Prostate gland (tissue), 2 donors: ENCODE results near the gene FAM89B. TPM values are rescaled to one million over a fixed set of nuclear protein-coding genes. Genes with fewer than 3 reads are reported as not detected.

Experiments
- DNase-seq: peaks from one replicate; pipeline ENCODE4 v3.0.0-alpha.2; 2019; ENCODE audit warnings: low spot score
- H3K27ac ChIP-seq, 2 donors: fragments of 200-600 bp; sonication (generic); 2 replicates each; pipeline ENCODE4 v1.5.1; 2017 to 2019
- H3K27me3 ChIP-seq: fragments of 200-600 bp; sonication (generic); replicated peaks from 2 replicates; pipeline ENCODE4 v1.5.1; 2019; ENCODE audit not compliant: insufficient read depth
- H3K36me3 ChIP-seq, 2 donors: fragments of 200-600 bp; sonication (generic); 1 replicate in 1 of 2; 2 replicates in 1 of 2; pipeline versions ENCODE4 v1.5.1 to v1.8.1; 2017 to 2019
- H3K4me1 ChIP-seq: fragments of 200-600 bp; sonication (generic); replicated peaks from 2 replicates; pipeline ENCODE4 v1.5.1; 2019
- H3K4me3 ChIP-seq, 2 donors: fragments of 200-600 bp; sonication (generic); 2 replicates each; pipeline ENCODE4 v1.5.1; 2017 to 2019
- H3K9me3 ChIP-seq: fragments of 200-600 bp; sonication (generic); 2 replicates; pipeline ENCODE4 v1.5.1; 2017
- CTCF ChIP-seq, 4 experiments: fragments of 200-600 bp in 2 of 4; fragments of 450-650 bp in 2 of 4; sonication (generic) in 2 of 4; IDR thresholded peaks; 1 replicate in 3 of 4; 2 replicates in 1 of 4; pipeline ENCODE4 v1.5.1; 2016 to 2019; ENCODE audit warnings: antibody characterized with exemption in 4 of 4, mild to moderate bottlenecking in 2 of 4, moderate library complexity in 2 of 4
- POLR2A ChIP-seq: fragments of 450-650 bp; IDR thresholded peaks from one replicate; pipeline ENCODE4 v1.6.1; 2016; ENCODE audit warnings: antibody characterized with exemption, mild to moderate bottlenecking
- POLR2AphosphoS5 ChIP-seq: sonication (generic); formaldehyde crosslinking; IDR thresholded peaks from one replicate; pipeline ENCODE4 v1.6.1; 2017; ENCODE audit warnings: antibody characterized with exemption
- WGBS: methylation state at CpG from one replicate; pipeline ENCODE4 v1.1.5; 2018; 5-methylcytosine and 5-hydroxymethylcytosine counted together
- intact Hi-C: fragments of 100-400 bp; cut with DNase I; formaldehyde crosslinking; loops from one replicate; pipeline ENCODE4 v1.14.2; 2022
- total RNA-seq, 2 donors: library from RNA; depleted of rRNA; stranded (reverse); fragments of >200 nt; gene quantifications; one replicate each; pipeline ENCODE4 v1.1.0, GENCODE V29; 2016

Gene FAM89B
- total RNA-seq, 2 donors from 2014 or later: 68.6 to 92.6 TPM

- intact Hi-C loops: loop anchor here (5.0 to 10.0 kb wide), 2 partner anchors 149 to 251 kb away; no protein-coding TSS in a partner anchor
- peak overlapping the region; percentile 90 to 94 for H3K27ac ChIP-seq
- DNase-seq: no peak
- H3K36me3 ChIP-seq: peaks cover 0 to under 1% of the 10 kb centered on the region in 2 donors
- H3K4me3 ChIP-seq: peak overlapping the region; percentile 100
- WGBS: 39% methylated on average over 27 of the region's 31 CpGs
- H3K9me3 ChIP-seq: no peaks in the 10 kb centered on the region
- TF ChIP-seq POLR2A: no peak
- TF ChIP-seq CTCF (IDR thresholded peaks at IDR 0.05): no peak
- no peak for TF ChIP-seq POLR2AphosphoS5
- peaks cover 13% of the 10 kb centered on the region for H3K4me1 ChIP-seq
- H3K27me3 ChIP-seq: no peaks in the 10 kb centered on the region
These were observed 46.5 kb upstream of the FAM89B start for GRCh38 chr11:65525546-65526480.

GRCh38 chr11:65526744-65527143 is 45.6 kb upstream of the FAM89B start:
- Histone ChIP-seq H3K9me3 (no peaks in the 10 kb centered on the region), H3K4me3 (no peak overlapping the region), H3K4me1 (peaks cover 13% of the 10 kb centered on the region), H3K36me3 (peaks cover 9% of the 10 kb centered on the region in 2 donors), H3K27me3 (no peaks in the 10 kb centered on the region), H3K27ac (no peak overlapping the region)
- WGBS: 88% methylated on average over 8 of the region's 8 CpGs
- intact Hi-C loops: loop anchor here (5.0 to 10.0 kb wide), 2 partner anchors 149 to 252 kb away; no protein-coding TSS in a partner anchor
- DNase-seq: no peak
- TF ChIP-seq CTCF (IDR thresholded peaks at IDR 0.05) (no peak), POLR2A (no peak), POLR2AphosphoS5 (no peak)

- WGBS: 86% methylated on average over 12 of the region's 12 CpGs
These were observed 43.5 kb upstream of the FAM89B start for GRCh38 chr11:65528819-65529350.

GRCh38 chr11:65529475-65530156 is 42.7 kb upstream of the FAM89B start:
- 83% methylated on average over 10 of the region's 10 CpGs for WGBS
- intact Hi-C loops: loop anchor here (5.0 to 10.0 kb wide), 2 partner anchors 152 to 255 kb away; no protein-coding TSS in a partner anchor

More at GRCh38 chr11:65528819-65529350, 43.5 kb upstream of the FAM89B start:
- Histone ChIP-seq H3K9me3 (no peaks in the 10 kb centered on the region), H3K4me3 (no peak overlapping the region), H3K27me3 (no peaks in the 10 kb centered on the region), H3K36me3 (peaks cover 13 to 17% of the 10 kb centered on the region in 2 donors), H3K27ac (no peak overlapping the region), H3K4me1 (peaks cover 8% of the 10 kb centered on the region)
- DNase-seq: no peak
- no peak for TF ChIP-seq CTCF (IDR thresholded peaks at IDR 0.05)
- intact Hi-C loops: loop anchor here (5.0 to 10.0 kb wide), 2 partner anchors 152 to 254 kb away; no protein-coding TSS in a partner anchor

More at GRCh38 chr11:65529475-65530156, 42.7 kb upstream of the FAM89B start:
- H3K9me3 ChIP-seq: no peaks in the 10 kb centered on the region
- no peak for DNase-seq
- H3K4me3 ChIP-seq: no peak overlapping the region
- H3K36me3 ChIP-seq: peaks cover 13 to 17% of the 10 kb centered on the region in 2 donors
- H3K27me3 ChIP-seq: no peaks in the 10 kb centered on the region
- H3K4me1 ChIP-seq: peaks cover 6% of the 10 kb centered on the region
- H3K27ac ChIP-seq: no peak overlapping the region
- TF ChIP-seq POLR2A (no peak), POLR2AphosphoS5 (no peak), CTCF (IDR thresholded peaks at IDR 0.05) (no peak)
